IMR-90 (cell line): ENCODE data around the gene RECQL5. TPM values are rescaled to one million over a fixed set of nuclear protein-coding genes. Genes with fewer than 3 reads are reported as not detected.
A peak's percentile ranks its signal among the peaks of the same experiment; 100 is the strongest.

Experiments
- ATAC-seq: fragments of 200-7000 bp; cut with Tn5 transposase; 2 replicates; pipeline ENCODE4 v1.9.1; 2020; ENCODE audit warnings: low read depth, mild to moderate bottlenecking, moderate library complexity
- BruUV-seq: library from RNA; stranded (reverse); fragments of 400-500 nt; replicated peaks from 2 replicates; lab custom pipeline; 2021; lab: Mats Ljungman, UMichigan
- CTCF ChIA-PET: fragments of 300-600 bp; formaldehyde crosslinking; extraction: SDS; loops from one replicate; lab custom pipeline; 2021; ENCODE audit warnings: antibody characterized with exemption; lab: Yijun Ruan, JAX
- POLR2A ChIA-PET: fragments of 300-600 bp; sonication (Branson Sonifier 250); formaldehyde crosslinking; loops from one replicate; lab custom pipeline; 2022; ENCODE audit warnings: antibody characterized with exemption; ENCODE audit not compliant: unreplicated experiment; lab: Charles Lee
- DNase-seq: peaks from one replicate; pipeline ENCODE4 v3.0.0; 2013
- H2AFZ ChIP-seq: replicated peaks from 2 replicates; pipeline ENCODE3; 2013; ENCODE audit warnings: low read length, mild to moderate bottlenecking; ENCODE audit not compliant: poor library complexity
- H2AK5ac ChIP-seq: 2 replicates; pipeline ENCODE4 v1.6.1; 2013; ENCODE audit warnings: low read depth, low read length, inconsistent platforms
- H2AK9ac ChIP-seq: replicated peaks from 2 replicates; pipeline ENCODE3; 2013; ENCODE audit warnings: mild to moderate bottlenecking, low read depth, low read length, moderate library complexity; ENCODE audit not compliant: poor library complexity
- H2BK120ac ChIP-seq: 2 replicates; pipeline ENCODE4 v1.6.1; 2013; ENCODE audit warnings: low read depth, low read length, inconsistent platforms
- H2BK15ac ChIP-seq: 3 replicates; pipeline ENCODE4 v1.6.1; 2013; ENCODE audit warnings: low read depth, low read length, inconsistent platforms
- H2BK20ac ChIP-seq: 2 replicates; pipeline ENCODE4 v1.6.1; 2013; ENCODE audit warnings: low read depth, mild to moderate bottlenecking, inconsistent platforms, low read length, moderate library complexity
- H2BK5ac ChIP-seq: 2 replicates; pipeline ENCODE4 v1.6.1; 2013; ENCODE audit warnings: mild to moderate bottlenecking, low read depth, low read length, inconsistent platforms; ENCODE audit not compliant: poor library complexity, severe bottlenecking
- H3K14ac ChIP-seq: replicated peaks from 2 replicates; pipeline ENCODE4 v1.6.1; 2013; ENCODE audit warnings: low read depth, low read length, inconsistent platforms
- H3K18ac ChIP-seq: 2 replicates; pipeline ENCODE4 v1.6.1; 2013; ENCODE audit warnings: low read depth, low read length, control low read depth
- H3K23ac ChIP-seq: 2 replicates; pipeline ENCODE4 v1.6.1; 2013; ENCODE audit warnings: low read depth, low read length, inconsistent platforms
- H3K27ac ChIP-seq: 2 replicates; pipeline ENCODE4 v1.5.1; 2013; ENCODE audit warnings: mild to moderate bottlenecking, control low read depth, low read length; ENCODE audit not compliant: insufficient read depth
- H3K27me3 ChIP-seq: 2 replicates; pipeline ENCODE4 v1.6.1; 2013; ENCODE audit warnings: low read length; ENCODE audit not compliant: control insufficient read depth, insufficient read depth
- H3K36me3 ChIP-seq: 2 replicates; pipeline ENCODE4 v1.6.1; 2013; ENCODE audit warnings: low read length, mixed read lengths; ENCODE audit not compliant: control insufficient read depth, insufficient read depth
- H3K4ac ChIP-seq: 2 replicates; pipeline ENCODE4 v1.6.1; 2013; ENCODE audit warnings: low read depth, low read length, inconsistent platforms
- H3K4me1 ChIP-seq: 2 replicates; pipeline ENCODE4 v1.6.1; 2013; ENCODE audit warnings: low read length, mixed read lengths; ENCODE audit not compliant: control insufficient read depth, insufficient read depth
- H3K4me2 ChIP-seq: 2 replicates; pipeline ENCODE4 v1.6.1; 2013; ENCODE audit warnings: low read depth, mild to moderate bottlenecking, control low read depth, low read length, moderate library complexity
- H3K4me3 ChIP-seq: 2 replicates; pipeline ENCODE4 v1.5.1; 2013; ENCODE audit warnings: low read depth, mild to moderate bottlenecking, control low read depth, low read length, moderate library complexity; ENCODE audit not compliant: insufficient read depth
- H3K56ac ChIP-seq: 2 replicates; pipeline ENCODE4 v1.6.1; 2013; ENCODE audit warnings: low read length, inconsistent platforms; ENCODE audit not compliant: insufficient read depth; ENCODE audit errors: extremely low read depth
- H3K79me1 ChIP-seq, 2 experiments: 2 replicates each; pipeline ENCODE4 v1.6.1; 2013; ENCODE audit warnings: low read length in 2 of 2, inconsistent platforms in 1 of 2, low read depth in 1 of 2
- H3K9ac ChIP-seq: 2 replicates; pipeline ENCODE4 v1.6.1; 2013; ENCODE audit warnings: low read depth, low read length, control low read depth
- H3K9me1 ChIP-seq: 2 replicates; pipeline ENCODE4 v1.6.1; 2013; ENCODE audit warnings: low read length, inconsistent platforms; ENCODE audit not compliant: insufficient read depth
- H3K9me3 ChIP-seq: 2 replicates; pipeline ENCODE4 v1.6.1; 2013; ENCODE audit warnings: low read length; ENCODE audit not compliant: control insufficient read depth, insufficient read depth
- H4K20me1 ChIP-seq: 2 replicates; pipeline ENCODE4 v1.6.1; 2013; ENCODE audit warnings: low read length, inconsistent platforms; ENCODE audit not compliant: insufficient read depth
- H4K5ac ChIP-seq: 2 replicates; pipeline ENCODE4 v1.6.1; 2013; ENCODE audit warnings: mild to moderate bottlenecking, low read depth, low read length, control low read depth
- H4K8ac ChIP-seq, 2 experiments: 2 replicates each; pipeline ENCODE4 v1.6.1; 2013; ENCODE audit warnings: low read depth in 2 of 2, low read length in 2 of 2, control low read depth in 1 of 2, inconsistent platforms in 1 of 2
- H4K91ac ChIP-seq: 2 replicates; pipeline ENCODE4 v1.6.1; 2013; ENCODE audit warnings: low read depth, low read length, inconsistent platforms; ENCODE audit not compliant: insufficient read depth
- CHD1 ChIP-seq: IDR thresholded peaks from 2 replicates; pipeline ENCODE4 v1.6.1; 2012; ENCODE audit warnings: low read depth, low read length, improper control_type of control experiment
- MXI1 ChIP-seq: IDR thresholded peaks from 2 replicates; pipeline ENCODE4 v1.6.1; 2012; ENCODE audit warnings: low read depth, mild to moderate bottlenecking, low read length, moderate library complexity, borderline replicate concordance
- RAD21 ChIP-seq: IDR thresholded peaks from 2 replicates; pipeline ENCODE4 v1.6.1; 2012; ENCODE audit warnings: low read length, improper control_type of control experiment
- USF2 ChIP-seq: fragments of 150-350 bp; IDR thresholded peaks from 2 replicates; pipeline ENCODE4 v1.6.1; 2017; ENCODE audit warnings: mild to moderate bottlenecking, antibody characterized with exemption, low read length, low read depth
- WGBS, 2 experiments: methylation state at CpG; one replicate each; pipeline versions ENCODE4 v1.1.5 to v1.1.7; 2013; ENCODE audit warnings: missing lambda C conversion rate in 2 of 2; ENCODE audit not compliant: insufficient read length in 1 of 2; ENCODE audit errors: extremely low coverage in 2 of 2; 5-methylcytosine and 5-hydroxymethylcytosine counted together
- dilution Hi-C: fragments of 300-500 bp; cut with HindIII; formaldehyde crosslinking; loops from one replicate; pipeline ENCODE4 v1.14.3; 2018; ENCODE audit warnings: low sequenced_read_pairs; ENCODE audit not compliant: unreplicated experiment
- in situ Hi-C: fragments of 300-500 bp; cut with MboI; formaldehyde crosslinking; loops from 3 replicates; pipeline ENCODE4 v1.14.3; 2019; ENCODE audit warnings: low sequenced_read_pairs, inconsistent platforms, mixed read lengths
- intact Hi-C: fragments of 100-400 bp; cut with micrococcal nuclease; formaldehyde crosslinking; loops from 2 replicates; pipeline ENCODE4 v1.10.0; 2022
- polyA plus RNA-seq, 3 experiments: library from polyadenylated mRNA; depleted of rRNA; stranded (reverse); fragments of >200 nt; gene quantifications; 2 replicates each; pipeline ENCODE4 v1.2.3, GENCODE V29; 2012; ENCODE audit warnings: low replicate concordance in 1 of 3
- total RNA-seq: library from RNA; depleted of rRNA; stranded (reverse); fragments of >200 nt; gene quantifications from 2 replicates; pipeline ENCODE4 v1.2.3, GENCODE V29; 2012

RECQL5 gene
- total and polyA plus RNA-seq, 2 of the 4 experiments (the other 2 are of a cell fraction), result 7.3 to 23.7 TPM

GRCh38 chr17:75667825-75668224 lies 871 bp upstream of the RECQL5 start:
- H2BK20ac ChIP-seq, result no peak overlapping the region
- peak overlapping the region; percentile 91; the same call in 1 of the 2 replicates for H3K23ac ChIP-seq
- no peak overlapping the region for H3K18ac ChIP-seq
- H3K9ac ChIP-seq, result peak overlapping the region; percentile 84
- ChIA-PET POLR2A (no interaction called here), CTCF (interaction anchor here (1.6 kb wide), 1 partner anchor 80 kb away, joined by 4 read pairs; no protein-coding TSS in a partner anchor)
- H4K91ac ChIP-seq, result peak overlapping the region; percentile 89
- peak overlapping the region; percentile 79 for H3K4me3 ChIP-seq
- no TSS peak for BruUV-seq
- peaks cover 19% of the 10 kb centered on the region for H3K36me3 ChIP-seq
- H3K27ac ChIP-seq, result peak overlapping the region; percentile 82
- H3K9me3 ChIP-seq, result no peaks in the 10 kb centered on the region
- intact Hi-C loops (no loop called here), dilution Hi-C loops (no loop called here), in situ Hi-C loops (no loop called here)
- DNase-seq (no peak), ATAC-seq (no peak)
- H2BK120ac ChIP-seq, result no peak overlapping the region
- H3K4me1 ChIP-seq, result peaks cover 5% of the 10 kb centered on the region
- peak overlapping the region; percentile 96 for H2AK9ac ChIP-seq
- peaks cover 32 to 56% of the 10 kb centered on the region in 2 experiments for H3K79me1 ChIP-seq
- peak overlapping the region; percentile 92 to 98 for H4K8ac ChIP-seq
- peaks cover 6% of the 10 kb centered on the region; the same call in 1 of the 2 replicates for H4K20me1 ChIP-seq
- peak overlapping the region; percentile 79 for H3K56ac ChIP-seq
- H2AFZ ChIP-seq, result no peak overlapping the region
- peak overlapping the region; percentile 87 for H4K5ac ChIP-seq
- peak overlapping the region; percentile 96 for H2AK5ac ChIP-seq
- no peaks in the 10 kb centered on the region for H3K27me3 ChIP-seq
- H3K9me1 ChIP-seq, result 0 out of 2 replicates have a peak, but pooled peaks cover 3% of the 10 kb centered on the region
- H3K4ac ChIP-seq, result peak overlapping the region; percentile 96
- H2BK15ac ChIP-seq, result no peak overlapping the region
- H2BK5ac ChIP-seq, result peak overlapping the region; percentile 53
- peak overlapping the region; percentile 95 for H3K4me2 ChIP-seq
- no peak for TF ChIP-seq RAD21
- TF ChIP-seq MXI1, result no peak
- no peak for TF ChIP-seq USF2
- no peak for TF ChIP-seq CHD1
- H3K14ac ChIP-seq, result peak overlapping the region; percentile 96
- WGBS, 2 experiments, result no CpG with 5 or more reads among the region's 4 CpGs
